Right hindlimb (tissue), 1 donor: ENCODE data around the gene MPND.

Experiments used
- DNase-seq: peaks from one replicate; pipeline ENCODE4 v3.0.0-alpha.2; 2018

MPND gene

DNA sequence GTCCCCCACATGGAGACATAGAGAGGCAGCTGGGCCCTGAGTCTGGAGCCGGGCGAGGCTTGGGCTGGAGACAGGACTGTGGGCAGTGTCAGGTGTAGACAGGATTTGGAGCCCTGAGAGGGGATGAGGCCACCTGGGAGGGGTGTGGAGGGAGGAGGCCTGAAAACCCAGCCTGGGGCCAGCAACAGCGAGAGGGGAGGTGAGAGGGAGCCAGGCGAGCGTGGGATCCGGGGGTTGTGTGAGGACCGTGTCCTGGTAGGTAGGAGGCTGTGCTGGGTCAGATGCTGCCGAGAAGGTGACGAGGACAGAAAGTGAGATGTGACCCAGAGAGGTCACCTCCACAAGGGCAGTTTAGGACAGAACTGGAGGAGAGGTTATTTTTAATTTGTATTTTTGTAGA, 7.4 kb downstream of the MPND start:
- no peak for DNase-seq

DNA sequence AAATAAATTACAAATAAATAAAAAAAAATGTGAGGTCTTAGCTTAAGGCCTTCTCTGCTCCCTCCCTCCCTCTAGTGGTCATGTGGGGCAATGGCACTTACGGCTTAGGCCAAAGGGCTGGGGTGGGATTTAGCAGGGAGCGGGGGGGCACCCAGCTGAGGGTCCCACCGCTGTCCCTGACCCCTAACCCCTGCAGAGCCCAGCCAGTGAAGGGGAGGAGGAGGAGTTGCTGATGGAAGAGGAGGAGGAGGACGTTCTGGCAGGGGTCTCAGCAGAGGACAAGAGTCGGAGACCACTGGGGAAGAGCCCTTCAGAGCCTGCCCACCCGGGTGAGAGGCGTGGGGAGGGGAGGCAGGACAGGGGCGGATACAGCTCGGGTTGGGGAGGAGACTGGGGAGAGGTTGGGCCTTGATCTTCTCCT, 9.3 kb downstream of the MPND start:
- DNase-seq, result peak; percentile 60

DNA sequence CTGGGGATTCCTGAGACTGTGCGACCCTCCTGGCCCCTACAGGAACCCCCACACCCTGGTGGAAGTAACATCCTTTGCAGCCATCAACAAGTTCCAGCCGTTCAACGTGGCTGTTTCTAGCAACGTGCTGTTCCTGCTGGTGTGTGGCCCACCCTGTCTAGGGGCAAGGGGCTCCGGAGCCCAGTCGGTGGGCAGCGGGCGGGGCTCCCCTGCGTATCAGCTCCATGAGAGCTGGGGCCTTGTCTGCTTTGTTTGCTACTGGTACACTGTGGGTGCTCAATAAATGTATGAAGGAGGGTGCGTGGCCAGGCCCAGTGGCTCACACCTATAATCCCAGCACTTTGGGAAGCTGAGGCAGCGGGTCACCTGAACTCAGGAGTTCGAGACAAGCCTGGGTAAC, 10.9 kb downstream of the MPND start:
- DNase-seq, result no peak

DNA sequence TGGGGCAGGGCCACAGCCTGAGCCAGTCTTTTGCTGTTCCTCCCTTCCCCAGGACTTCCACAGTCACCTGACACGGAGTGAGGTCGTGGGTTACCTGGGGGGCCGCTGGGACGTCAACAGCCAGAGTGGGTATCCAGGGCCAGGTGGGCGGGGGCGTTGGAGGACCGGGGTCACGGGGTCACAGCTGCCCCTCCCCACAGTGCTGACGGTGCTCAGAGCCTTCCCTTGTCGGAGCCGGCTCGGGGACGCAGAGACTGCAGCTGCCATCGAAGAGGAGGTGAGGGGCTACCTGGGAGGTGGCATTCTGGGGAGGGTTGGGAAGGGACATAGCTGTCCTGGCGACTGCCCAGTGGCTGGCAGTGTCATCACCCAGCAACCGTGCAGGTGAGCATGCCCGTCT, 11.5 kb downstream of the MPND start:
- no peak for DNase-seq

DNA sequence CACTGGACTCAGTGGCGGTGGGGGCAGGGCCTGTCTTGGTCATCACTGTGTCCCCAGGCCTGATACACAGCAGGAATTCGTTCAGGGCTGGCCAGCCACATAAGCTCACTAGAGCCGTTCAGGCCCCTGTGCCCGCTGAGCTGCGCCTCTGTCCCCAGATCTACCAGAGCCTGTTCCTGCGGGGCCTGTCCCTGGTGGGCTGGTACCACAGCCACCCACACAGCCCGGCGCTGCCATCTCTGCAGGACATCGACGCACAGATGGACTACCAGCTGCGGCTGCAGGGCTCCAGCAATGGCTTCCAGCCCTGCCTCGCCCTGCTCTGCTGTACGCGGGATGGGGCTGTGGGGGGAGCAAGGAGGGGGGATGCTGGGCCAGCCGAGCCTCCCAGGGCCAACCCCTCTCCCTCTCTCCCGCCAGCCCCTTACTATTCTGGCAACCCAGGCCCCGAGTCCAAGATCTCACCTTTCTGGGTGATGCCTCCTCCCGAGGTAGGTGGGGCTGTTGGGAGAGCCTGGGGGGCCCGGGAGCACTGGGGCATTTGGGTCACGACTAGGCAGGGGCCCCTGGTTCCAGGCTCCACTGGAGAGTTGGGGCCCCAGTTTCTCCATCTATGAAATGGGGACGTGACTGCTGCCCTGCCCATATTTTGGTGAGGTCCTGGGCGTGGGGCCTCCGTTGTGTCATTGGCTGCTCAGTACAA, 13.9 kb downstream of the MPND start:
- no peak for DNase-seq

DNA sequence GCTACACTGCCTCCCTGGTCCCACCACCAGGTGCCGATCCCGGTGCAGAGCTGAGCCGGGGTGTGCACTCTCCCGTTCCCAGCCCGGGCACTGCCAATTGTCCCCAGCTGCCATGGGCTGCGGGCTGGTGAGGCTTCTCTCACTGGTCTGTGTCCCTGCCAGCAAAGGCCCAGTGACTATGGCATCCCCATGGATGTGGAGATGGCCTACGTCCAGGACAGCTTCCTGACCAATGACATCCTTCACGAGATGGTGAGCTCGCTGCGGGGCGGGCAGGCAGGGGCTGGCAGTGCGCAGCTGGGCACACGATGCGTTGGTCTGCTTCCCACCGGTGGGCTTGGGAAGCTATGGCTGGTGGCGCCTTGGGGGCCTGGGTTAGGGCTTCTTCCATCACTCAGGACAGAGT, 14.6 kb downstream of the MPND start:
- DNase-seq, result no peak

DNA sequence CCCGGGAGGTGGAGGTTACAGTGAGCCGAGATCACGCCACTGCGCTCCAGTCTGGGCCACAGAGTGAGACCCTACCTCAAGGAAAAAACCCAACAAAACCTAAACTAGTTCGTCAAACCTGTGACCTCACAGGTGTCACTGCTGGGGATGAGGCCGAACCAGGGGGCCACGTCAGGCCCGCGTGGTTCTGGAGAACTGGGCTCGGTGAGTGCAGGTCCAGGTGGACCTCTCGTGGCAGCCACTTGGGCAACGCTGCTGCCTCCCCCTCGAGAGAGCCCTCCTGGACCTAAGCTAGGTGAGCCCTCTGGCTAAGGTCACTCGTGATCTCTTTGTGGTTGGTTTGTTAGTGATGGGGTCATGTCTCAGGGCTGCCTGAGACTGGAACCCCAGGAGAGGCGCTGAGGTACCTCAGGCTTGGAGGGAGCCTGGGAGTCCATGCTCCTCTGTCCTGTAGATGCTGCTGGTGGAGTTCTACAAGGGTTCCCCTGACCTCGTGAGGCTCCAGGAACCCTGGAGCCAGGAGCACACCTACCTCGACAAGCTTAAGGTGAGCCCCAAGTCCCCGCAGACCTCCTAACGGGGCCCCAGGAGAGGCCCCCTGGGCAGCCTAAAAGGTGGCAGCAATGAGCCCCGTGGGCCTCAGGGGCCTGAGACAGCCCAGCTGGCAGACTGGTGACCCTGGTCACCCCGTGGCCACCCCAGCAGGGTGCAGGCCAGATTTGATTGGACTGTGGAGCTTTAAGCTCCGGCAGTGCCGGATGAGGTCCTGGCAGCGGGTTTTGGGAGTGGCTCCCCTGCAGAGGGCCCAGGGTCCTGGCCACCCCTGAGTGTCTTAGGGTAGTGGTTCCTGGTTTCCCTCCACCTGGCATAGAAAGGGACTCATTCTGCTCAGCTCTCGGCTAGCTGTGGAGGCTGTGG, 15.6 kb downstream of the MPND start:
- no peak for DNase-seq

DNA sequence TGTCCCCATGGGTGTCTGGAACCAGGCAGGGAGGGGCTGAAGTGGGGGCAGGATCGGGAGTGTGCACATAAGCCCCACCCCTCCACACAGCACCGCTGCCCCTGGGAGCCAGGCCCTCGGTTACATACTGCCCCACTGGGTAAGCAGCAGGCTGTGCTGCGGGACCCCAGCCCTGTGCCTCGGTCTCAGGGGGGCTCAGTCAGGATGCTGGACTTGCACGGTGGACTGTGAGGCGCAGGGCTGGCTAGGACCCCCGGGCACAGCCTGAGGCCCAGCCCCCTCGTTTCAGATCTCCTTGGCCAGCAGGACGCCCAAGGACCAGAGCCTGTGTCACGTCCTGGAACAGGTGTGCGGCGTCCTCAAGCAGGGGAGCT, 16.3 kb downstream of the MPND start:
- DNase-seq, result no peak

DNA sequence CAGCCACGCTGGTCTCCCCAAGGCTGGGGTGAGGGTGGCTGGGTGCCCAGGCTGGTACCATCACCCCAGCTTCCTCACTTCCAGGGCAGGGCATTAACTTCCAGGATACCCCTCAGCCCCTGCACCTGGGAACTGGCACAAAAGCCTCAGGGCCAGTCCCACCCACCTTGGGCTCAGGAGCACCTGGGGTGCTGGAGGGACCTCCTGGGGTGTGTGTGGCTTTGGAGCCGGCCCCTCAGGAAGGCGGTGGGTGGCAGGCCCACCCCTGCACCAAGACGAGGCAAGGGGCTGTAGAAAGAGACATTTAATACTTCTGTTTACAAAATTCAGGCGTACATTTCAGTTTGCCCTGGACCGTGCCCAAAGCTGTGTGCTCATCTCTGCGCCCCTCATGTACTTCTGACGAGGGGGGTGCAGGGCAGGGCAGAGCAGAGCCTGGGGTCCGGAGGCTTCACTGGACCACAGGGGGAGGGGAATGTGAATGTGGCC, 16.8 kb downstream of the MPND start:
- DNase-seq, result no peak

DNA sequence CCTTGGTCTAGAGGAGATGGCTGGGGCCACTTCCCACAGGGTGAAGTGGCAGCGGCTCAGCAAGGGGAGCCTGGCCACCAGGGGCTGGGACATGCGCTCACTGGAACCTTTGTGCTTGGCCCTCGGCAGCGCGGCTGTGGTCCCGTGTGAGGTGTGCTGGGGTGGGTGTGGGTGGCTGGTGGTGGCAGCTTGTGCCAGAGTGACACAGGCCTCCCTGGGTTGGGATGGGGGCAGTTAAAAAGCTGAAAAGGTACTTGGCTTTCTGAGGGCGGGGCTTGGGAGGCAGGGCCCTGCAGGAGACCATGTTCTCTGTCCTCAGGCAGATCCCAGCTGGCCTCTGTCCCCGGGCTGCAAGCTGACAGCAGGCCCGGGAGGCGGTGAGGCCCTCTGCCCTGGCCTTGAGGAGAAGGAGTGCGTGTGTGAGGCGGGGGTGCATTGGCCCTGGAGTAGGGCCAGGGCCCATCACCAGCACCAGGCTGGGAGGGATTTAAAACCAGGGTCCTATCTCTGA, 17.3 kb downstream of the MPND start:
- DNase-seq, result no peak

DNA sequence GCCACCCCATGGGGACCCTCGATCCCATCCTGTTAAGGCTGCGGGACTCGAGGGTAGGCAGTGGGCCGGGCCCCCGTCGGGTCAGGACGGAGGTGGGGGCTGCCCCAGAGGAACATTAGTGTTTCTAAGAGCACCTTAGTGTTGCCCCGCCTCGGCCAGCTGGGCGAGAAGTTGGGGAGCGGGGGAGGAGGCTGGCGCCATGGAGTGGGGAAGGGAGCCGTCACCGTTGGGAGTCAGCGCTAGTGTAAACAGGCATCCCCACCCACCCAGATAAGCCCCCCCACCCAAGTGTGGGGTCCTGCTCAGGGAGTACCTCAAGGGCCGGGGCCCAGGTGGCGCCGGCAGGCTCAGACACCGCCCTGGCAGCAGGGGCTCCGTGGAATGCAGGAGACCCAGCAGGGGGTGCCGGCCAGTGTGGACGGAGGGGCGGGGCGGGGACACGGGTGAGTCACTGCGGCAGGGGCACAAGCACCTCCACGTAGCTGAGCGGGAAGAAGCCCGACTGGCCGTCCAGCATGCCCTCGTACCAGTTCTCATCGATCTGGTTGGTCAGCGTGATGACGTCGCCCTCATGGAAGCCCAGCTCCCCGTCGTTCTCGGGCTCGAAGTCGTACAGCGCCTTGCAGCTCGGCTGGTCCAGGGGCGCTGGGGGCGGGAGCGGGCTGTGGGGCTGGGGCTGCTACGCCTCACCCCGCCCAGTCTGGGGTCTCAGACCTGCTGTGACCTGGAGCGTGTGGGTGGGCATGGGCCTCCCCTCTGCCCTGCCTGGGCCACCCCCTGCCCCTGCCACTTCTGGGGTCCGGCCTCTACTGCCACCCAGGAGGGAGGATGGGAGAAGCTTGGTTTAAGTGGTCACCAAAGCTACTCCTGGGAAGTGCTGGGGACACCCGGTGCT, 18.0 kb downstream of the MPND start:
- no peak for DNase-seq

DNA sequence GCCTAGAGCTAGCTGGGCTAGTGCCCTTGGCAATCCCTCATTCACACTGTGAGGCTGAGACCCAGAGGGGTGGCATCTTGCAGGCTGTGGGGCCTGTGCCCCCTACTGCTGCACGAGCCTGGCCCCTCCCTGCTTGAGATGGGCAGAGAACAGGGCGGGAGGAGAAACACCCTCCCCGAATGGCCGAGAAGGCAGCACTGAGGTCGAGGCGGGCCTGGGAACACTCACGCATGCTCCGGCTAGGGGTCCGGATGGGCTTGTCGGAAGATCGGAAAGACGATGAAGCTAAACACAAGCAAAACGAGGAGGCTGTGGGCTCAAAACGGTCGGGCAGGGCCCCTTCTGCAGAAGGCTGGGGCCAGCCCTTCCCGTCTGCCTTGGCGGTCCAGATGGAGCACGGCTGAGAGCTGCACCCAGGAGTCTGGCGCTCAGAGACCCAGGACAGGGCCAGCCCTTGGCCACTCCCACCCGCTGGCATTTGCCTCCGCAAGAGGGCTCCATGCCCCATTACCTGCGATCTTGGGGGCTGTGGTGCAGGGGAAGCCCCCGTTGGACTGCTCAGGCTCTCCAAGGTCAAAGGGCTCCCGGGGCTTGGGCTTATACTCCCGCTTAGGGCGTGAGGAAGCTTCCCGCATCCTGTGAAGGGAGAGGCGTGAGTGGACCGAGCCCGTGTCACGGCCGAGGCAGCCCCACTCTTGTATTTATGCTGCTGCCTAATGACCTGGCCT, 18.9 kb downstream of the MPND start:
- no peak for DNase-seq

DNA sequence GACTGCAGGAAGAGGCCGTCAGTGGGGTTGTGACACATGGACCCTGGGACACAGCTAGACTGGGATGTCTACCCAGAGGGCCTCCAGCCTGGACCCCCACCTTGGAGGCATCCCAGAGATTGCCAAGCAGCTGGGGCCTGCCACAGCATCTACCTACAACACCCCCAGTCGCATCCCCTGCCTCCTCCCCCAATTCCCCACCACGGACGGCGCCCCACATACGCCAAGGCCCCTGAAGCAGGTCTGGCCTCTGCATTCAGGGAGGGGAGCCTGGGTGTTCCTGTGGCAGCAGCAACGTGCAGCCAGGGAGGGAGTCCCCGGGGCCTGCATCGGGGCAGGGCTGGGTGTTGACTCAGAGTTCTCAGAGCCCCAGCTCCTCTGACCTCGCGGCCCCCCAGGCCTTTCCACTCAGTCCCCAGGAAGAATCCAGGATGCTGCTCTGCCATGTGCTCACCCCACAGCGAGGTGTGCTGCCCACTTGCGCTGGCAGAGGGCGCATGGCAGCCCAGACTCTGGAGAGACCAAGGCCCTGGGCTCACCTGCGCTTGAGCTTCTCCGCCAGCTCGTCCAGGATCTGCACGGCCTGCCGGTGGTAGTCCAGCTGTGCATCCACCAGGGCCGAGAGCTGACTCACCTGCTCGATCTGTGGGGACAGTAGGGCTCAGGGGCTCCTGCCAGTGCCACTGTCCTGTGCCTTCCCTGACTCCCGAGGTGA, 19.6 kb downstream of the MPND start:
- no peak for DNase-seq

DNA sequence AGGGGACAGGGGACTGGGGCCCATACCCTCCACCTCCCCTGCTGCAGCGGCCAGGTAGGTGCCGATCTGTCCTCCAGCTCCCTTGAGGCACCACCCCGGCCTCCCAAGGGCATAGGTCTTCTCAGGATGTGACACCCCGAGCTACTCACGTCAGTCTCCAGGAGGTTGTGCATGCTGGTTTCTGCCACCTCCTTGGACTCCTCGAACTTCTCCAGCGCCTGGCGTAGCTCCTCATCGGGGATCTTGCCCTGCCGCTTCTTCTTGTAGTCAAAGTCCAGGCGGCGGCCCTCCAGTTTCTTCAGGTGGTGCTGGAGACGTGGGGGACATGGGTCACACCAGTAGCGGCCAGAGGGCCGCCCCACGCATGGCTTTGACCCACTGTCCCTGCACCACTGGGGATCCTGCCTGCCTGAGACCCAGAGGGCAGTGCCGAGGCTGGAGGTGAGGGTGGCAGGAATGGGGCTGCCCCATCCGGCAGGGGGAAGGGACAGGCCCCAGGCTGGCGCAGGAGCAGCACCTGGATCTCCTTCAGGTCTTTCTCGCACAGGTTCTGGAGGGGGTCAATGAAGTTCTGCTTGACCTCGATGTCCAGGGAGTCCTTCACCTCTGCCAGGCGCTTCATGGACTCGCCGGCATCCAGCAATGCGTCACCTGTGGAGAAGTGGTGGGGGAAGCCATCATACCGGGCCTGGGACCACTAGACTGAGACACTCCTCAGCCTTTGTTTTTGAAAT, 20.4 kb downstream of the MPND start:
- DNase-seq, result no peak

DNA sequence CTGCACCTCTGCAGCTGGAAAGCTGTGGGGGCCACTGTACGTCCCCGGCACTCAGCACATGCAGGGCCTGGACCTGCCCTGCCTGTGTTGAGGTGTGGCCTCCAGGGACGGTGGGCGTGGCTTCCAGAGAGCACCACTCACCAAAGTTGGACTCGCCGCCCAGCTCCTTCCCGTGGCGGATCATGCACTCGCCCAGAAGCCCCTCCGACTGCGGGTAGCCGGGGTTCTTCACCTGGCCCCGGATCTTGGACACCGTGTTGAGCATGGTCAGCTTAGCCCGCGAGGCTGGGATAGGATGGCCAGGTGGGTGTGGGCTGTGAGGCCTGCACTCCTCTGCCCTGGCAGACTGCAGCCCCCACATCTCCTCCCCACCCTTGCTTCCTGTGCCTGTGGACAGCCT, 22.0 kb downstream of the MPND start:
- peak; percentile 21 for DNase-seq

DNA sequence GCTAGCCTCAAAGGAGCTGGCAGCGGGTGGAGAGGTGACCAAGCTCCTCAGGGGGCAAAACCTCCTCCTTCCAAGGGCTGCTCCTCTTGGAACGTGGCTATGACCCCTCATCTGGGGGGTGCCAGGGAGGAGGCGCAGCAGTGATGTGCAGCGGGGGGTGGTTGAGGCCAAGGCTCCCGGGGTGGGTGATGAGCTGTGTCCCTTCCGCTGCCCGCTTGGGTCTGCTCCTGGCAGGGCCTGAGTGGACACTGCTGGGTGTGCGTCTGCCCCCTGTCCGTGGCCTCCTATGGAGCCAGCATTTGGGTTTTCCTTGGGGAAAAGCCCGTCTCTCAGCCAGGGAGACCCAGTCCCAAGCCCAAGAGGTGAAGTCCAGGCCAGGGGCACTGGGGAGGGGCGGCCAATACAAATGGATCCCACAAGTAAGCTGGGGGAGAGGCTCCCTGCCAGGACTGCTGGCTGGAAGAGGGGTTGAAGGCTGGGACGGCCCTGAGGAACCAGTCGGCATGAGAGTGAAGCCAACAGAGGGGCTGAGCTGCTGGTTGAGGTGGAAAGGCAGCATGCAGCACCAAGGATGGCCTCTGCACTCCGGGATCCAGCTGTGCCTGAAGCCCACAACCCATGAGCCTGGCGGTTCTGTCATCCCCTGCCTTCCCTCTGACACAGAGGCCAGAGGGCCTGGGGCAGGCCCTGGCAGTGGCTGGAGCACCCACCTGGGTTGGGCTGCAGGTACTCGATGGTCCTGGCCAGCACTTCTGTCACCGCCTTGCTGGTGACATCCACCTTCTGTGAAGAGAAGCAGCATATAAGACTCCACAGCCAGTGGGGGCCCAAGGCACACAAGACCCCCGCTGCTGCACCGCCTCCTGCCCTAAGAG, 22.7 kb downstream of the MPND start:
- peak; percentile 24 for DNase-seq

DNA sequence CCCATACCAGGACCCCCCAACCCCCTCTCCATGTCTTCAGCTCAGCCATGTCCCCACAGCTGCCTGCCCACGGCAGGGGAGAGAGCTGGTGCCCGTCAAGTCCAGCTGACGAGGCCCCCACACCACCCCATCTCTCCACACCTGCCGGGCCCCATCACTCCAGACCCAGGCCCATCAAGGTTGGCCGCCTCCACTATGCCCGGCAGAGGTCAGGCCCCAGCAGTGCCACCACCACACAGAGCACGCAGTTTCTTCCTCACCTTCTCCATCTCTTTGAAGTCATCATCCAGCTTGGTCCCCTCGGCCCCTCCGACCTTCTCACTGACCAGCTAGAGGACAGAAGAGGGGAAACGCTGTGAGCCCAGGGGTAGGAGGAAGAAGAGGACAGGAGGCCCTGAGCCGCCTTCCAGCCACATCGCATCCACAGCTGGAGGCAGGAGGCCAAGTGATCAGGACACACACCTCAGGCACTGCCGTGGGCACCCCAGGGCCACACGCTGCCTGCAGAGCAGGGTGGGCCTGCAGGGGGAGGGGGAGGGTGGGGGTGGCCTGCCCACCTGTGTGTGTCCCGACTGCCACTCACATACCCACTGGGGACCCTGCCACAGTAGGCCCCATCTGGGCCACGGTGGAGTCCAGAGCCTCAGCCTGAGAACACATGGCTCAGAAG, 23.4 kb downstream of the MPND start:
- peak; percentile 17 for DNase-seq

DNA sequence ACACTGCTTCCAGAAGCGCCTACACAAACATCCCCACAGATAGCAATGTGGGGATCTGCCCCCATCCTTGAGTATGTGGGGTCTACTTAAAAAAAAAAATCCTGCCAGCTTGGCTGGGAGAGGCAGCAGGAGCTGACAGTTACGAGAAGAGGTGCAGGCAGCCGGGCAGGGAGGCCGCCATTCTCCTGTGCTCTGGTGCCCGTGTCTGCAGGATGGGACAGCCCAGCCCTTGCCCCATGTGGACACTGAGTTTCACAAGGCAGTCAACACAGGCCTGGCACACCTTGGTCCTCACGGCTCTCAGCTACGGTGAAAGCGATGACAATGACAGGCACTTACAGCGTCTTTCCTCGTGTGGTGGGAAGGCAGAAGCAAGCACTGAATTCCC, 24.0 kb downstream of the MPND start:
- no peak for DNase-seq

DNA sequence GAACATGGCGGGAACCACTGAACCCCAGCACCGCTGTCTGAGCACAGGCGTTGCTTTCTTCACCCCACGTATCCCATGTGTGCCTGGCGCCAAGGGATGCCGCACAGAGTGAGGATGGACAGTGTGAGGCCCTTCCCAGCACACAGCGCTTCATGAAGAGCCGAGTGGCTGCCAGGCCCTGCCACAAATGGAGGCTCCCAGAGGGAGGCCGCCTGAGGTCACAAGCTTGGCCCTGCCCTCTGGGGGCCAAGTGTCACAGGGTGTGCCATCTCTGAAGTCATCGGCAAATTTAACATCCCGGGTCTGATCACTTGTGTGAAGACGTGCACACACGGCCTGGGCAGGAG, 24.4 kb downstream of the MPND start:
- peak; percentile 18 for DNase-seq
